DMS 273 (cell line): Measurements from ENCODE around the gene FXR2.

Experiments used
- DNase-seq: peaks from one replicate; lab custom pipeline; 2025; ENCODE audit not compliant: unreplicated experiment; lab: John Stamatoyannopoulos, UW

The FXR2 gene

GRCh38 chr17:7552621-7553051, 62.1 kb downstream of the FXR2 start:
- no peak for DNase-seq

GRCh38 chr17:7551396-7551795, 63.3 kb downstream of the FXR2 start:
- DNase-seq = no peak

GRCh38 chr17:7550344-7550743, 64.4 kb downstream of the FXR2 start:
- DNase-seq = no peak

GRCh38 chr17:7549401-7550055, 65.2 kb downstream of the FXR2 start:
- DNase-seq = no peak

- peak; percentile 19 for DNase-seq
Measured at GRCh38 chr17:7548585-7549400, 65.9 kb downstream of the FXR2 start, which contains the start of gene TNFSF12. TSS of gene TNFSF12 (plus strand) at chr17:7549058. CDS start at chr17:7549154, 96 bp downstream.

- DNase-seq = no peak
Measured at GRCh38 chr17:7544911-7545310, 69.8 kb downstream of the FXR2 start.
